Measurements from ENCODE around the gene FAM120AOS. TPM values are rescaled to one million over a fixed set of nuclear protein-coding genes. Genes with fewer than 3 reads are reported as not detected.

The FAM120AOS gene
- total RNA-seq, 1 donor from 2014 or later, result 61.4 TPM

Other genes starting within 250 kb of the FAM120AOS start
- 197 TPM for gene FAM120A, start 1.9 kb downstream of the FAM120AOS start, total RNA-seq
- gene PHF2, start 123.0 kb upstream of the FAM120AOS start, total RNA-seq, result 34.6 TPM

Data from ureter (tissue), 1 donor.